GM12878 (cell line): ENCODE measurements around the gene NPLOC4.

ENCODE experiments used
- HDAC6 ChIP-seq: fragments of 200-600 bp; sonication (generic); IDR thresholded peaks from one replicate; pipeline ENCODE4 v1.8.0; 2017; ENCODE audit warnings: antibody characterized with exemption; ENCODE audit not compliant: unreplicated experiment
- USF1 ChIP-seq: IDR thresholded peaks from 2 replicates; pipeline ENCODE4 v1.6.1; 2011; ENCODE audit warnings: borderline replicate concordance, low read depth, mild to moderate bottlenecking, moderate library complexity, mixed read lengths, low read length; ENCODE audit not compliant: insufficient read depth; ENCODE audit errors: extremely low read length
- YY1 ChIP-seq: IDR thresholded peaks from 2 replicates; pipeline ENCODE4 v1.6.1; 2011; ENCODE audit warnings: low read depth, mild to moderate bottlenecking, low read length

GRCh38 chr17:81552244-81553017, 84.5 kb downstream of the NPLOC4 start, which contains the start of gene FAAP100:
- TF ChIP-seq USF1 (peak; percentile 63), YY1 (peak; percentile 85), HDAC6 (no peak)
